Epithelial cell of esophagus (primary cell): ENCODE data around the gene TAL1.

Experiments
- DNase-seq: peaks from one replicate; pipeline ENCODE4 v3.0.0; 2010; ENCODE audit warnings: low read depth
- H3K4me3 ChIP-seq: 2 replicates; pipeline ENCODE4 v1.5.1; 2011; ENCODE audit warnings: mild to moderate bottlenecking, low read length, control low read depth
- CTCF ChIP-seq: IDR thresholded peaks from 2 replicates; pipeline ENCODE4 v1.5.1; 2011; ENCODE audit warnings: low read depth, mild to moderate bottlenecking, low read length, control low read depth, inconsistent platforms; ENCODE audit not compliant: insufficient read depth; ENCODE audit errors: missing control alignments

Gene TAL1

GRCh38 chr1:47229031-47229885 lies 2.8 kb downstream of the TAL1 start:
- H3K4me3 ChIP-seq = no peak overlapping the region
- no peak for DNase-seq
- TF ChIP-seq CTCF = no peak

DNA sequence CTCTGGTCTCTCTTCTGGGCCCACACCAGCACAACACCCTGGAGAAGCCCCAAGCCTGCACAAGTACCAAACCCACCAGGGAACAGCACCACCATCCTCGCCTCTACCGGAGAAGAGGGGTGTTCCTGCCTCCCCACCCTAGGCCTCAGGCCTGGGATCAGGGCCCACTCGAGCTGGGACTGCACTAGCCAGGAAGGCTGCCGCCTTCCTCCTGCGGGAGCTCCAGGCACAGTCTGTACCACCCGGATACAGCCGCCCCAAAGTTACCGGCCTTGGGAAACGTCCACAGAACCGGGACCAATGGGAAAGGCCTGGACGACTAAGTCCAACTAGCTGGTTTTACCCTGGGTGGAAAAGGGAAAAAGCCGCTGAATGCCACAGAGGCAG lies 3.4 kb downstream of the TAL1 start:
- H3K4me3 ChIP-seq = no peak overlapping the region
- DNase-seq = no peak
- TF ChIP-seq CTCF = no peak

- H3K4me3 ChIP-seq = no peak overlapping the region
- no peak for DNase-seq
- TF ChIP-seq CTCF = no peak
Observed at GRCh38 chr1:47227341-47228232, 4.4 kb downstream of the TAL1 start.

DNA sequence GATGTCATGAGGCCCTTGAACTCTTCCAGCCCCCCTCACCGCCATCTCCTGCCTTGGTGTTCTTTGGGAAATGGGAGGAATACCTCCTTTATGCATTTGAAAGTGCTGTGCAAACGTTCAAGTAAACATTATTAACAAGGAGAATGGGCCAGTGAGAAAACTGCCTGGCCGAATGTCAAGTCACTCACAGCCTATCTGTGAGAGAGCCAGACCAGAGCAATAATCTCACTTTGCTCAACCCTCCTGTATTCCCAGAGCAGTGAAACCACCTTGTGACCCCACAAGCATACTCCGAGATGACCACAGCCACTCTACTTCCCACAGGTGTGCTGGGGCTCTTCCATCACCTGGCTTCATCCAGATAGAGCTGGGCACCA lies 5.2 kb downstream of the TAL1 start:
- no peak for TF ChIP-seq CTCF
- no peak for DNase-seq
- no peak overlapping the region for H3K4me3 ChIP-seq

GRCh38 chr1:47226121-47226838 lies 5.7 kb downstream of the TAL1 start:
- no peak overlapping the region for H3K4me3 ChIP-seq
- TF ChIP-seq CTCF = no peak
- no peak for DNase-seq

- DNase-seq = no peak
- H3K4me3 ChIP-seq = no peak overlapping the region
- no peak for TF ChIP-seq CTCF
Observed at GRCh38 chr1:47225430-47226100, 6.5 kb downstream of the TAL1 start.
